GM10248 (cell line): Measurements from ENCODE around the gene TAF3.

Source experiments
- CTCF ChIA-PET: fragments of 300-600 bp; sonication (Branson Sonifier 250); formaldehyde crosslinking; extraction: SDS; loops from one replicate; lab custom pipeline; 2021; ENCODE audit warnings: antibody characterized with exemption; lab: Yijun Ruan, JAX
- POLR2A ChIA-PET: fragments of 350-650 bp; sonication (Branson Sonifier 250); formaldehyde crosslinking; extraction: SDS; loops from one replicate; lab custom pipeline; 2020; ENCODE audit warnings: antibody characterized with exemption; lab: Yijun Ruan, JAX
- DNase-seq: peaks from one replicate; pipeline ENCODE4 v3.0.0; 2012; ENCODE audit errors: extremely low spot score
- TF ChIP-seq, protein P1 (sequence below): IDR thresholded peaks from 2 replicates; pipeline ENCODE4 v1.5.1; 2012; ENCODE audit warnings: mild to moderate bottlenecking, low read depth; ENCODE audit errors: extremely low read depth, missing control alignments, control extremely low read depth

Gene TAF3

DNA sequence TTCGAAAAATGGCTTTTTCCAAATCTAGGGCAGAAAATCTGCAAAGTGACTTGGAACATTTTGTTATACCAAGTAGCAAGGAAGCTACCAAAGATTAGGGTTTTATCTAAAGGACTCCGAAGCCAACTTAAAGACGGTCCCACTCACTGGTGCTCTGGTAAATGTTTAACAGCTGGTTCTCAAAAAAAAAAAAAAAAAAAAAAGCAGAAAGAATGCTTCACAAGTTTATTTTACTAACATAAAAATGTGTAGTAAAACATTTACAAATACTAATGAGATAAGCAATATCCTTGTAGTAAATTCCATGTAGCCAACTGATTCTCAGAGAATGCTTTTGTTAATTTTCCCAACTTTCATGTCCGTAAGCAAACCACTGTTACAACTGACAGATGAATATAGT is 38.4 kb downstream of the TAF3 start:
- POLR2A ChIA-PET, result no interaction called here
- TF ChIP-seq, protein P1, sequence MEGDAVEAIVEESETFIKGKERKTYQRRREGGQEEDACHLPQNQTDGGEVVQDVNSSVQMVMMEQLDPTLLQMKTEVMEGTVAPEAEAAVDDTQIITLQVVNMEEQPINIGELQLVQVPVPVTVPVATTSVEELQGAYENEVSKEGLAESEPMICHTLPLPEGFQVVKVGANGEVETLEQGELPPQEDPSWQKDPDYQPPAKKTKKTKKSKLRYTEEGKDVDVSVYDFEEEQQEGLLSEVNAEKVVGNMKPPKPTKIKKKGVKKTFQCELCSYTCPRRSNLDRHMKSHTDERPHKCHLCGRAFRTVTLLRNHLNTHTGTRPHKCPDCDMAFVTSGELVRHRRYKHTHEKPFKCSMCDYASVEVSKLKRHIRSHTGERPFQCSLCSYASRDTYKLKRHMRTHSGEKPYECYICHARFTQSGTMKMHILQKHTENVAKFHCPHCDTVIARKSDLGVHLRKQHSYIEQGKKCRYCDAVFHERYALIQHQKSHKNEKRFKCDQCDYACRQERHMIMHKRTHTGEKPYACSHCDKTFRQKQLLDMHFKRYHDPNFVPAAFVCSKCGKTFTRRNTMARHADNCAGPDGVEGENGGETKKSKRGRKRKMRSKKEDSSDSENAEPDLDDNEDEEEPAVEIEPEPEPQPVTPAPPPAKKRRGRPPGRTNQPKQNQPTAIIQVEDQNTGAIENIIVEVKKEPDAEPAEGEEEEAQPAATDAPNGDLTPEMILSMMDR, result no peak
- CTCF ChIA-PET, result interaction anchor here (1.6 kb wide), 1 partner anchor 14 kb away, joined by 3 read pairs; no protein-coding TSS in a partner anchor
- no peak for DNase-seq

- ChIA-PET CTCF (interaction anchor here (0.9 kb wide), 1 partner anchor 12 kb away, joined by 3 read pairs; no protein-coding TSS in a partner anchor), POLR2A (interaction anchor here (0.5 kb wide), 1 partner anchor 27 kb away, joined by 6 read pairs; no protein-coding TSS in a partner anchor)
- DNase-seq, result no peak
- TF ChIP-seq, protein P1, result no peak
Observed at GRCh38 chr10:7857262-7857661, 39.0 kb downstream of the TAF3 start.

DNA sequence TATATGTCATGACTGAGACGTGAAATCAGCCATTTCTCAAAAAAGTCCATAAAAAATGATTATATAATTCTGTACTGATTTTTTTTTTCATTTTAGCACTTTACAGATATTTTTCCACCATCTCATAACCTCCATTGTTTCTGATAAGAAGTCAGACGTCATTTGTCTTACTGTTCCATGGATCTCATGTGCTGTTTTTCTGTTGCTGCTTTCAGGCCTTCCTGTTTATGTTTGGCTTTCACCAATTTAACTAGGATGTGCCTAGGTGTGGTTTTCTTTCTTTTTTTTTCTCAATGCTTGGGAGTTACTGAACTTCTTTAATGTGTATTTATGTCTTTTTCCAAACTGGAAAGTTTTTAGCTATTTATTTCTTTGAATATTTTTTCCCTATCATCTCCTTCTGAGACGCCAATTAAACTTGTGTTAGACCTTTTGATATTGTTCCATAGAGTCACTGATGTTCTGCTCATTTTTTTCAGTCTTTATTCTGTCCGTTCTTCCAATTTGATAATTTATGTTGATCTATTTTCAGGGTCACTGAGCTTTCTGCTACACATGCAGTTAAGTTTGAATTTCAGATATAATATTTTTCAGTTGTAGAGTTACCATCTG is 43.3 kb downstream of the TAF3 start:
- ChIA-PET CTCF (no interaction called here), POLR2A (no interaction called here)
- DNase-seq, result no peak
- TF ChIP-seq, protein P1, result no peak

DNA sequence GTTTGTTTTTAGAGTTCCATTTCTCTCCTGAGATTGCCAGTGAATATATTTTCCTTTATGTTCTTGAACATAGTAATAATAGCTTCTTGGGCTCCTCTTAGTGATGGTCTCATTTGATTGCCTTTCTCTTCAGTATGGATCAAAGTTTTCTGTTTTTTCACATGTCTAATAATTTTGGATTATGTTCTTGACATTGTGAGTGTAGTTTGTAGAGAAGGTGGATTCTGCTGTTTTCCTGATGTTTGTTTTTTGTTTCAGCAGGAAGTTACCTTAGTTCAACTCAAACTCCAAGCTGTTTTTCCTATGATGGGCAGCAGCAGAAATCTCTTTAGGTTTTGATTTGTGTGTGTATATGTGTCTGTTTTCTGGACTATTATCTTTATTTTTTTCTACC is 43.8 kb downstream of the TAF3 start:
- TF ChIP-seq, protein P1, result no peak
- CTCF ChIA-PET, result no interaction called here
- DNase-seq, result no peak
- POLR2A ChIA-PET, result no interaction called here

DNA sequence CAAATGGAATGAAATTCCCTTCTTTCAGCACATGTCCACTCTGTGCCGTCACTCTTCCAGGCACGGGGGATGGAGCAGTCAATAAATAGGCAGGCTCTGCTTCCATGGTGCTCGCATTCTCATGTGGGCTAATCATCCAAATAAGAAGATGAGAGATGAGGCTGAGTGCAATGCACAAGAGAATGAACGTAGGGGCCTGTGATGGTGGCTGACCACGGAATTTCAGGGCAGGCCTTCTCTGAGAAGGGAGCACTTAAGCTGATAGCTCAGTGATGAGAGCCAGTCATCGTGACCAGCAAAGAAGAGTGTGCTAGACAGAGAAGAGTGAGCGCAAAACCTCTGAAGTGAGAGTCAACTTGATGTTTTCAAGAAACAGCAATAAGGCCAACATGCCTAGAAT is 47.9 kb downstream of the TAF3 start:
- ChIA-PET CTCF (interaction anchor here (1.6 kb wide), 2 partner anchors 19 to 1343 kb away, joined by 4 to 6 read pairs; no protein-coding TSS in a partner anchor), POLR2A (no interaction called here)
- no peak for DNase-seq
- TF ChIP-seq, protein P1, result no peak

DNA sequence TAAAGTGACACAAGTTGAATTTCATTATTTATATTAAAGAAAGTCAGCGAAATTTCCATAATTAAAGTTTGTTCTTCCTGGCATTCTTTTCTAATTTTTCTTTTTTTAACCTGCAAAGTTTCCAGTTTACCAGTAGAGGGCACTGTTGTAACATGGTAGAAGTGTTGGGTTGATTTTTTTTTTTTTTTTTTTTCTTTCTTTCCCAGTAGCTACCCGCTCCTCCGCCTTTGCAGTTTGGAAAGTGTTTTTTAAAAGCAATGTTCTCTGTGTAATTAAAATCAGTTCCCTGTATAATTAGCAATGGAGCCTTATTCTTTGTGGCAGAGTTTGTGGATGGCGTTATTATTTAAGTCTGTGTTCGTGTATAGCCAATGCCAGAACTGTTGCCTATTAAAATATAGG is 53.7 kb downstream of the TAF3 start:
- TF ChIP-seq, protein P1, result peak; percentile 52
- DNase-seq, result peak; percentile 15
- ChIA-PET CTCF (interaction anchor here (0.6 to 1.5 kb wide), 4 partner anchors 9 to 1337 kb away, joined by 3 to 5 read pairs (median 3); no protein-coding TSS in a partner anchor), POLR2A (no interaction called here)
